Measurements from ENCODE around the gene PTPN4.

Gene PTPN4

DNA sequence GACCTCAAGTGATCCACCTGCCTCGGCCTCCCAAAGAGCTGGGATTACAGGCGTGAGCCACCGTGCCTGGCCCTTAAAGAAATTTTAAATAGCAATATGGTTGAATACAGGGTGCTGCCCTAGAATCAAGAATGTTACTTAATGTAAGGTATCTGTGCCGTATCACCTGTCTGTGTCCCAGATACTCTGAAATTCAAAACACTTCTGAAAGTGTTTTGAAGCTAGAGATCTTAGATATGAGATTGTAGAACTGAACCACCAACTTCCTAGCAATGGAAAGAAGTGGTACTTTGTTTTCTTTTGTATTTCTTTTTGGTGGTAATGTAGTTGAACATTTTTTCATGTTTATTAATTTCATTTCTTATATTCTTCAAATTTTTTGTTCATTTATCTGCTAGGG lies 13.0 kb downstream of the PTPN4 start:
- TF ChIP-seq NFIC (IDR thresholded peaks at IDR 0.05), result no peak
- TF ChIP-seq USF1 (IDR thresholded peaks at IDR 0.05), result no peak
- no peak for TF ChIP-seq TAF1 (IDR thresholded peaks at IDR 0.05; ENCODE audit: low read depth)
- TF ChIP-seq, protein P1, sequence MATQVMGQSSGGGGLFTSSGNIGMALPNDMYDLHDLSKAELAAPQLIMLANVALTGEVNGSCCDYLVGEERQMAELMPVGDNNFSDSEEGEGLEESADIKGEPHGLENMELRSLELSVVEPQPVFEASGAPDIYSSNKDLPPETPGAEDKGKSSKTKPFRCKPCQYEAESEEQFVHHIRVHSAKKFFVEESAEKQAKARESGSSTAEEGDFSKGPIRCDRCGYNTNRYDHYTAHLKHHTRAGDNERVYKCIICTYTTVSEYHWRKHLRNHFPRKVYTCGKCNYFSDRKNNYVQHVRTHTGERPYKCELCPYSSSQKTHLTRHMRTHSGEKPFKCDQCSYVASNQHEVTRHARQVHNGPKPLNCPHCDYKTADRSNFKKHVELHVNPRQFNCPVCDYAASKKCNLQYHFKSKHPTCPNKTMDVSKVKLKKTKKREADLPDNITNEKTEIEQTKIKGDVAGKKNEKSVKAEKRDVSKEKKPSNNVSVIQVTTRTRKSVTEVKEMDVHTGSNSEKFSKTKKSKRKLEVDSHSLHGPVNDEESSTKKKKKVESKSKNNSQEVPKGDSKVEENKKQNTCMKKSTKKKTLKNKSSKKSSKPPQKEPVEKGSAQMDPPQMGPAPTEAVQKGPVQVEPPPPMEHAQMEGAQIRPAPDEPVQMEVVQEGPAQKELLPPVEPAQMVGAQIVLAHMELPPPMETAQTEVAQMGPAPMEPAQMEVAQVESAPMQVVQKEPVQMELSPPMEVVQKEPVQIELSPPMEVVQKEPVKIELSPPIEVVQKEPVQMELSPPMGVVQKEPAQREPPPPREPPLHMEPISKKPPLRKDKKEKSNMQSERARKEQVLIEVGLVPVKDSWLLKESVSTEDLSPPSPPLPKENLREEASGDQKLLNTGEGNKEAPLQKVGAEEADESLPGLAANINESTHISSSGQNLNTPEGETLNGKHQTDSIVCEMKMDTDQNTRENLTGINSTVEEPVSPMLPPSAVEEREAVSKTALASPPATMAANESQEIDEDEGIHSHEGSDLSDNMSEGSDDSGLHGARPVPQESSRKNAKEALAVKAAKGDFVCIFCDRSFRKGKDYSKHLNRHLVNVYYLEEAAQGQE (IDR thresholded peaks at IDR 0.05; ENCODE audit: low read depth), result no peak
- no peak for TF ChIP-seq RAD21 (IDR thresholded peaks at IDR 0.05; ENCODE audit: low read depth)
- TF ChIP-seq EGR1 (IDR thresholded peaks at IDR 0.05), result no peak
- TF ChIP-seq, protein P2, sequence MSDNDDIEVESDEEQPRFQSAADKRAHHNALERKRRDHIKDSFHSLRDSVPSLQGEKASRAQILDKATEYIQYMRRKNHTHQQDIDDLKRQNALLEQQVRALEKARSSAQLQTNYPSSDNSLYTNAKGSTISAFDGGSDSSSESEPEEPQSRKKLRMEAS (IDR thresholded peaks at IDR 0.05), result no peak
- no peak for TF ChIP-seq CREB1 (IDR thresholded peaks at IDR 0.05; ENCODE audit: low read depth)
- no peak for TF ChIP-seq YY1 (IDR thresholded peaks at IDR 0.05; ENCODE audit: low read depth)
- TF ChIP-seq ZBTB7A (IDR thresholded peaks at IDR 0.05; ENCODE audit: low read depth), result no peak
- TF ChIP-seq FOXM1 (IDR thresholded peaks at IDR 0.05; ENCODE audit: borderline replicate concordance, low read depth), result no peak
- no peak for TF ChIP-seq TEAD4 (IDR thresholded peaks at IDR 0.05)
- TF ChIP-seq TCF12 (IDR thresholded peaks at IDR 0.05; ENCODE audit: low read depth), result no peak
- TF ChIP-seq EP300 (IDR thresholded peaks at IDR 0.05; ENCODE audit: borderline replicate concordance), result no peak

- TF ChIP-seq TCF12 (IDR thresholded peaks at IDR 0.05; ENCODE audit: low read depth), result no peak
- TF ChIP-seq EGR1 (IDR thresholded peaks at IDR 0.05), result no peak
- TF ChIP-seq, protein P1 (IDR thresholded peaks at IDR 0.05; ENCODE audit: low read depth), result no peak
- TF ChIP-seq ZBTB7A (IDR thresholded peaks at IDR 0.05; ENCODE audit: low read depth), result no peak
- TF ChIP-seq FOXM1 (IDR thresholded peaks at IDR 0.05; ENCODE audit: borderline replicate concordance, low read depth), result no peak
- TF ChIP-seq CEBPB (IDR thresholded peaks at IDR 0.05), result no peak
- TF ChIP-seq CREB1 (IDR thresholded peaks at IDR 0.05; ENCODE audit: low read depth), result no peak
- no peak for TF ChIP-seq USF1 (IDR thresholded peaks at IDR 0.05)
- no peak for TF ChIP-seq YY1 (IDR thresholded peaks at IDR 0.05; ENCODE audit: low read depth)
These were observed 14.3 kb downstream of the PTPN4 start for GRCh38 chr2:119774026-119774425.

- TF ChIP-seq, protein P2 (IDR thresholded peaks at IDR 0.05), result no peak
- no peak for TF ChIP-seq FOXM1 (IDR thresholded peaks at IDR 0.05; ENCODE audit: borderline replicate concordance, low read depth)
- TF ChIP-seq EP300 (IDR thresholded peaks at IDR 0.05; ENCODE audit: borderline replicate concordance), result no peak
- no peak for TF ChIP-seq CREB1 (IDR thresholded peaks at IDR 0.05; ENCODE audit: low read depth)
- TF ChIP-seq TAF1 (IDR thresholded peaks at IDR 0.05; ENCODE audit: low read depth), result no peak
- no peak for TF ChIP-seq EGR1 (IDR thresholded peaks at IDR 0.05)
- no peak for TF ChIP-seq CEBPB (IDR thresholded peaks at IDR 0.05)
- no peak for TF ChIP-seq NFIC (IDR thresholded peaks at IDR 0.05)
- TF ChIP-seq USF1 (IDR thresholded peaks at IDR 0.05), result no peak
- TF ChIP-seq RAD21 (IDR thresholded peaks at IDR 0.05; ENCODE audit: low read depth), result no peak
- TF ChIP-seq TCF12 (IDR thresholded peaks at IDR 0.05; ENCODE audit: low read depth), result no peak
- TF ChIP-seq, protein P1 (IDR thresholded peaks at IDR 0.05; ENCODE audit: low read depth), result no peak
- TF ChIP-seq TEAD4 (IDR thresholded peaks at IDR 0.05), result no peak
- no peak for TF ChIP-seq ZBTB7A (IDR thresholded peaks at IDR 0.05; ENCODE audit: low read depth)
These were observed 15.4 kb downstream of the PTPN4 start for GRCh38 chr2:119775102-119775501.

DNA sequence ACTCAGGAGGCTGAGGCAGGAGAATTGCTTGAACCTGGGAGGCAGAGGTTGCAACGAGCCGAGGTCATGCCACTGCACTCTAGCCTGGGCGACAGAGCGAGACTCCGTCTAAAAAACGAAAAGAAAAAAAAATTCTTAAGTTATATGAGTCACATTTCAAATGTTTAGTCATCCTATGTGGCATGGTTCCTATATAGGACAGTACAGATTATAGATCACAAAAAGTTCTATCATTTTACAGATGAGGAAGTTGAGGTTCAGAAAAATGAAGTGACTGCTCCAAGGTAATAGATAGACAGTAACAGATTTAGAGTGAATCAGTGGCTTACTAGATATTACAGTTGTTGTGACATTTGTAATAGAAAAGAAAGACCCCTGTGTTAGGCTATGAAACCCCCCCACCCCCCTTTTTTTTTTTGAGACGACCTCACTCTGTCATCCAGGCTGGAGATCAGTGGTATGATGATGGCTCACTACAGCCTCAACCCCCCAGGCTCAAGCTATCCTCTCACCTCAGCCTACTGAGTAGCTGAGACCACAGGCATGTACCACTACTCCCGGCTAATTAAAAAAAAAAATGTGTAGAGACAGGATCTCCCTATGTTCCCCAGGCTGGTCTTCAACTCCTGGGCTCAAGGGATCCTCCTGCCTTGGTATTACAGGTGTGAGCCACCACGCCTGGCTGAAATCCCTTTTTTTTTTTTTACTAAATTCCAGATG lies 22.7 kb downstream of the PTPN4 start:
- TF ChIP-seq NFIC (IDR thresholded peaks at IDR 0.05) (no peak), USF1 (IDR thresholded peaks at IDR 0.05) (no peak), CREB1 (IDR thresholded peaks at IDR 0.05; ENCODE audit: low read depth) (no peak), CEBPB (IDR thresholded peaks at IDR 0.05) (no peak), FOXM1 (IDR thresholded peaks at IDR 0.05; ENCODE audit: borderline replicate concordance, low read depth) (no peak), YY1 (IDR thresholded peaks at IDR 0.05; ENCODE audit: low read depth) (no peak), RAD21 (IDR thresholded peaks at IDR 0.05; ENCODE audit: low read depth) (no peak), TEAD4 (IDR thresholded peaks at IDR 0.05) (no peak), EGR1 (IDR thresholded peaks at IDR 0.05) (no peak), TAF1 (IDR thresholded peaks at IDR 0.05; ENCODE audit: low read depth) (no peak), EP300 (IDR thresholded peaks at IDR 0.05; ENCODE audit: borderline replicate concordance) (no peak)
- TF ChIP-seq, protein P2 (IDR thresholded peaks at IDR 0.05), result no peak
- TF ChIP-seq, protein P1 (IDR thresholded peaks at IDR 0.05; ENCODE audit: low read depth), result no peak
